Measurements from ENCODE around the gene KBTBD13.
A peak's percentile ranks its signal among the peaks of the same experiment; 100 is the strongest.
"Not testable (repeated sequence)": the region's sequence is repeated elsewhere in the genome, so short reads cannot be mapped to it uniquely, and the experiment has no call there.

The KBTBD13 gene

GRCh38 chr15:65069779-65070546 lies 6.6 kb upstream of the KBTBD13 start:
- DNase-seq (ENCODE audit: low spot score), result no peak

- peak; percentile 47 for DNase-seq (ENCODE audit: low spot score)
Observed at GRCh38 chr15:65071381-65071811, 5.2 kb upstream of the KBTBD13 start.

GRCh38 chr15:65072027-65072426 lies 4.5 kb upstream of the KBTBD13 start:
- peak; percentile 55 for DNase-seq (ENCODE audit: low spot score)

GRCh38 chr15:65072617-65073016 lies 3.9 kb upstream of the KBTBD13 start:
- no peak for DNase-seq (ENCODE audit: low spot score)

GRCh38 chr15:65074946-65075345 lies 1.6 kb upstream of the KBTBD13 start:
- not testable (repeated sequence) for DNase-seq (ENCODE audit: low spot score)

- not testable (repeated sequence) for DNase-seq (ENCODE audit: low spot score)
Observed at GRCh38 chr15:65075607-65076395, 745 bp upstream of the KBTBD13 start.

GRCh38 chr15:65077291-65077980 lies 890 bp downstream of the KBTBD13 start:
- no peak for DNase-seq (ENCODE audit: low spot score)

GRCh38 chr15:65077981-65078352 lies 1.4 kb downstream of the KBTBD13 start:
- peak; percentile 72 for DNase-seq (ENCODE audit: low spot score)

GRCh38 chr15:65079580-65079979 lies 3.0 kb downstream of the KBTBD13 start:
- DNase-seq (ENCODE audit: low spot score), result no peak

GRCh38 chr15:65081270-65081669 lies 4.7 kb downstream of the KBTBD13 start:
- DNase-seq (ENCODE audit: low spot score), result no peak

GRCh38 chr15:65081758-65082157 lies 5.2 kb downstream of the KBTBD13 start:
- no peak for DNase-seq (ENCODE audit: low spot score)

GRCh38 chr15:65082303-65082953 lies 5.9 kb downstream of the KBTBD13 start:
- DNase-seq (ENCODE audit: low spot score), result no peak

GRCh38 chr15:65083262-65083701 lies 6.7 kb downstream of the KBTBD13 start:
- peak; percentile 52 for DNase-seq (ENCODE audit: low spot score)

GRCh38 chr15:65084500-65085206 lies 8.1 kb downstream of the KBTBD13 start:
- no peak for DNase-seq (ENCODE audit: low spot score)

- DNase-seq (ENCODE audit: low spot score), result no peak
Observed at GRCh38 chr15:65085207-65085753, 8.7 kb downstream of the KBTBD13 start.

- DNase-seq (ENCODE audit: low spot score), result no peak
Observed at GRCh38 chr15:65085990-65086679, 9.6 kb downstream of the KBTBD13 start.

- no peak for DNase-seq (ENCODE audit: low spot score)
Observed at GRCh38 chr15:65086680-65087111, 10.2 kb downstream of the KBTBD13 start.

- no peak for DNase-seq (ENCODE audit: low spot score)
Observed at GRCh38 chr15:65087411-65087810, 10.9 kb downstream of the KBTBD13 start.

GRCh38 chr15:65087873-65088642 lies 11.5 kb downstream of the KBTBD13 start:
- no peak for DNase-seq (ENCODE audit: low spot score)

- DNase-seq (ENCODE audit: low spot score), result no peak
Observed at GRCh38 chr15:65088643-65089021, 12.1 kb downstream of the KBTBD13 start.
